CD4-positive, alpha-beta T cell treated with Interleukin-4 for 1 hour (primary cell): ENCODE measurements around the gene PXDC1.
"Not testable (repeated sequence)": the region's sequence is repeated elsewhere in the genome, so short reads cannot be mapped to it uniquely, and the experiment has no call there.

Experiments
- DNase-seq, 2 donors: peaks; one replicate each; pipeline ENCODE4 v3.0.0-alpha.2; 2020 to 2022

The PXDC1 gene

GRCh38 chr6:3729603-3730344, 21.7 kb downstream of the PXDC1 start:
- no peak for DNase-seq

GRCh38 chr6:3727593-3728108, 23.9 kb downstream of the PXDC1 start:
- no peak for DNase-seq

- DNase-seq, result no peak
Measured at GRCh38 chr6:3727036-3727435, 24.5 kb downstream of the PXDC1 start.

GRCh38 chr6:3726421-3726820, 25.1 kb downstream of the PXDC1 start:
- no peak for DNase-seq

- DNase-seq, result no peak
Measured at GRCh38 chr6:3725145-3726047, 26.1 kb downstream of the PXDC1 start.

- DNase-seq, result no peak
Measured at GRCh38 chr6:3724451-3725144, 26.9 kb downstream of the PXDC1 start.

GRCh38 chr6:3723966-3724365, 27.5 kb downstream of the PXDC1 start:
- no peak for DNase-seq

GRCh38 chr6:3723251-3723650, 28.3 kb downstream of the PXDC1 start:
- DNase-seq, result no peak

- DNase-seq, result no peak
Measured at GRCh38 chr6:3722785-3723184, 28.7 kb downstream of the PXDC1 start.

GRCh38 chr6:3721810-3722621, 29.5 kb downstream of the PXDC1 start:
- no peak for DNase-seq

- DNase-seq, result not testable (repeated sequence)
Measured at GRCh38 chr6:3720770-3721169, 30.7 kb downstream of the PXDC1 start.

- no peak for DNase-seq
Measured at GRCh38 chr6:3719462-3720308, 31.8 kb downstream of the PXDC1 start.

GRCh38 chr6:3718407-3718806, 33.1 kb downstream of the PXDC1 start:
- DNase-seq, result no peak

GRCh38 chr6:3715285-3715684, 36.2 kb downstream of the PXDC1 start:
- no peak for DNase-seq

GRCh38 chr6:3714768-3715167, 36.7 kb downstream of the PXDC1 start:
- no peak for DNase-seq

GRCh38 chr6:3714111-3714510, 37.4 kb downstream of the PXDC1 start:
- no peak for DNase-seq

- DNase-seq, result no peak
Measured at GRCh38 chr6:3712827-3713665, 38.5 kb downstream of the PXDC1 start.

GRCh38 chr6:3711776-3712175, 39.7 kb downstream of the PXDC1 start:
- no peak for DNase-seq

- no peak for DNase-seq
Measured at GRCh38 chr6:3710403-3710802, 41.1 kb downstream of the PXDC1 start.

- no peak for DNase-seq
Measured at GRCh38 chr6:3708540-3708939, 43.0 kb downstream of the PXDC1 start.
